Glomerular endothelial cell (primary cell): ENCODE measurements around the gene CFAP410. TPM values are rescaled to one million over a fixed set of nuclear protein-coding genes. Genes with fewer than 3 reads are reported as not detected.
"Not testable (repeated sequence)": the region's sequence is repeated elsewhere in the genome, so short reads cannot be mapped to it uniquely, and the experiment has no call there.

ENCODE experiments used
- DNase-seq: peaks from one replicate; pipeline ENCODE4 v3.0.0-alpha.2; 2011; ENCODE audit warnings: low read depth, low spot score; ENCODE audit errors: extremely low read depth
- total RNA-seq: library from RNA; depleted of rRNA; stranded (reverse); fragments of >200 nt; gene quantifications from 2 replicates; pipeline ENCODE4 v1.2.3, GENCODE V29; 2015

CFAP410 gene
- total RNA-seq, 1 donor from 2014 or later: 14.8 TPM

DNA sequence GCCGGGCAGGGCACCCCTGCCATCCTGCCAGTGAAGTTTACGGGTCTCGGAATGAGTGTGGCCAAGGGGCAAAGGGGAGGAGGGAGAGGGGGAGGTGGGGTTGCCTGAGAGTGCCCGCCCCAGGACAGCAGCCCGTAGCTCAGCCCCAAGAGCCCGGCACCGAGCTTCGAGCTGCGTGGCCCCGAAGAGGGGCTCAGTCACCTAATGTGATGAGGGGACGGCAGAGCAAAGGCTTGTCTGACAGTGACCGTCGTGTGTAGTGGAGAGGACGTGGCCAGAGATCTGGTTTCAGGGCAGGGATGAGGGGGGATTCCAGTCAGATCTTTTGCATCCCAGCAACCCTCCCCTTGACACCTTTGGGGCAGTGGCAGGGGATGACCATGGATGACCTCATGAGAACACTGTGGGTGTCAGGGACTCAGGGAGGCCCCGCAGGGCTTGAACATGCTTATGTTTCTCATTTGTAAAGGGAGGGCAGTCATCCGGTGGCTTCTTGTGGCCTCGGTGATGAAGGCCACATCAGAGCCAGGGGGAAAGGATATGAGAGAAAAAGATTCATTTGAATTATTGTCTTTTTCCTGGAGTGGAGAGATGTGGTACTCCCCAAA is 13.2 kb upstream of the CFAP410 start:
- DNase-seq: no peak

DNA sequence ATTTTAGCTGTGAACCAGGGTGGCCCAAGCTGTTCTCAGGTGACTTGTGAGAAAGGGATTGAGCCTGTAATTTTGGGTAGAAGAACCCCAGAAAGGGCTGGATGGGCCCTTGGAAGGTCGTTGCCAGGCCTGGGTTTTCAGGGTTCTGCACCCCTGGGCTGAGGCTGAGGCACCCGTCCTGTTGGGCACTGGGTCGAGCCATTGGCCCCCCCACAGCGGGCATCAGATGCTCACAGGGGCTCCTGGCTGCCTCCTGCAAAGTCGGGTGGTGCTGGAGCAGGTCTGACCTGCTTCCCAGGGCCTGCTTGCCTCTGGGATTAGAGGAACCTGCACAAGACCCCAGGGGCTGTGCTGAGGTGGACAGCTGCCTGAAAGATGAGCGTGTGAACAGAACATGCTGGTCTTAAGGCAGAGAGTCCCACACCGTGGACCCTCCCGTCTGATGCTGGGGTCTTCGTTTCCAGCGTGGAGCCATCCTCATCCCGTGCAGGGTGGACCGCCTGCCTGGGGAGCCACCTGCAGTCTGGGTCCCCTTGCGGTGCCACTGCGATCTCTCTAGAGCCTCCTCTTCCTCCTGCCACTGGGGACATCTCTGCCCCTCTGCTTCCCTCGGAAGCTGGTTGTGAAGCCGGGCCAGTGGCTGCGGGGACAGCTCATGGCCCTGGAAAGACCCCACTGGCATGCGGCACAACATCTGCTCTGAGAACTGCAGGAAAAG is 12.5 kb upstream of the CFAP410 start:
- DNase-seq: no peak

DNA sequence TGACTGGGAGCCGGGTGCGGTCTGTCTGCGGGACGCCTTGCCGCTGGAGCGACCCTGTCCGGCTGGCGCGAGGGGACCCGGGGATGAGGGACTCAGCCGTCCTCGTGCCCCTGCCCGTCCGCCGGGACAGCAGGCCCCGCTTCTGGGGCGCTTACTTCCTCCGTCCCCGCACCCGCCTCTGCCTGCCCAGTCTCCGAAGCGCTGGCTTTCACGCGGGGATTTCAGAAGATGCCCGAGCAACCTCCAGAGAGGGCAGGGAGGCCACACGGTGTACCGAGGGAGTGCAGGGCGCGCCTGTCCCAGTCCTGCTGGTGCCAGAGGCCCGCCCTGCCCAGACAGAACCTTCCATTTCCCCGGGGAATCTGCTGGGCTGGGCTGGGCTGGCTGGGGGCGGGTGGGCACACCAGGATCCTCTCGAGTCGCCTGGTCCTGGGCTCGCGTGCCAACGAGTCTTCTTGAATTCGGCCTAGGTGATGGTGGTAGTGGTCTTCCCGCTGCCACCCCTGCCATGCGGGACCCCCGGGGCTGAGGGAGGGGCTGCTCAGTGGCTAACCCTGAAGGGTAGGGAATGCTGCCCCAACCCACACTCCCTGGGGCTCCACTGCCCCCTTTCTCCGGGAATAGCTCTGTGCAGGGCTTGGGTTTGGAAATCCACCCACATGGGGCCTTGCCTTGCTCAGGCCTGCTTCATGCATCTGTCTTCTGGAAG is 11.7 kb upstream of the CFAP410 start:
- no peak for DNase-seq

DNA sequence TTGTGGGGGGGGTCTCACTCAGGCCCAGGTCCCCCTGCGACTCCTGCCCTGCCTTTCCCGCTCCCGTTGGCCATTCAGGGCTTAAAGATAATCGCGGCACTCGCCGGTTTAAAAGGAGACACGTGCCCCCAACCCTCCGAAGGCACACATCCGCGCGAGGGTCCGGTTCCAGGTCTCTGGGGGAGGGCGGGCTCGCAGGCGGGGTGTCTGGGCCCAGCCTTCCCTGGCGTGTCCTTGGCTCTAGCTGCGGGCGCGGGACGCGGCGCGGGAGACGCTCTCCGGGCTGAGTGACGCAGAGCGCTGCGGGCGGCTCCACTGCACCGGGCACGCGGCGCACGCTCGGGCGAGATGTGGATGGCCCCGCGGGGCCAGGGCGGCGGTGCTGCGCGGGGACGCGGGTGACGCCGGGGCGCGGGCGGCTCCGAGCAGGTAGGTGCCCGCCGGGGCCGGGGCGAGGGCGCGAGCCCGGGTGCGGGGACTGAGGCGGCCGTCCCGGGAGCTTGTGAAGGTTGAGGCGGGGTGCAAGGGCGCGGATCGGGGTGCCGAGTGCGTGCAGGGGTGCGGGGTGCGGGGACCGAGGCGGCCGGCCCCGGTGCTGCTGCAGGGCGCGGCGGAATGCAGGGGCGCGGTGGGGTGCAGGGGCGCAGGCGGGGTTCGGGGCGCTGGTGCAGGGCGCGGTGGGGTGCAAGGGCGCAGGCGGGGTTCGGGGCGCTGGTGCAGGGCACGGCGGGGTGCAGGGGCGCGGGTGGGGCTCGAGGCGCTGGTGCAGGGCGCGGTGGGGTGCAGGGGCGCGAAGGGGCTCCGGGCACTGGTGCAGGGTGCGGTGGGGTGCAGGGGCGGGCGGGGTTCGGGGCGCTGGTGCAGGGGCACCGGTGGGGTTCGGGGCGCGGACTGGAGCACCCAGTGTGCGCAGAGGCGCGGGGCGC is 10.9 kb upstream of the CFAP410 start:
- DNase-seq: no peak

- DNase-seq: no peak
Observed at GRCh38 chr21:44349416-44349846, 10.2 kb upstream of the CFAP410 start.

DNA sequence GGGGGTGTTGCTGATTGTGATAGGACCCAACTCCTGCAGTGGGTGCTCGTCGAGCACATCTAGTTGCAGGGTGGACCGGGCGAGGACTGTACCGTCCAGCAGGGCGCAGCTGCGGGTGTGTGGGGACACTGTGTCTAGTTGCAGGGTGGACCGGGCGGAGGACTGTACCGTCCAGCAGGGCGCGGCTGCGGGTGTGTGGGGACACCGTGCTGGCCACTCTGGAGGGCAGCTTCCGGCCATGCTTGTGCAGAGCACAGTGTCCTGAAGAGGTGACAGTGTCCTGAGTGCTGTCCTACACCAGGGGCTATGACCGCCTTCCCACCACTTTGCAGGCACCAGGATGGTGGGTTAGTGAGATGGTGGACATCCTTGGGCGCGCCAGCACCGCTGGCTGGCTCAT is 9.7 kb upstream of the CFAP410 start:
- DNase-seq: no peak

DNA sequence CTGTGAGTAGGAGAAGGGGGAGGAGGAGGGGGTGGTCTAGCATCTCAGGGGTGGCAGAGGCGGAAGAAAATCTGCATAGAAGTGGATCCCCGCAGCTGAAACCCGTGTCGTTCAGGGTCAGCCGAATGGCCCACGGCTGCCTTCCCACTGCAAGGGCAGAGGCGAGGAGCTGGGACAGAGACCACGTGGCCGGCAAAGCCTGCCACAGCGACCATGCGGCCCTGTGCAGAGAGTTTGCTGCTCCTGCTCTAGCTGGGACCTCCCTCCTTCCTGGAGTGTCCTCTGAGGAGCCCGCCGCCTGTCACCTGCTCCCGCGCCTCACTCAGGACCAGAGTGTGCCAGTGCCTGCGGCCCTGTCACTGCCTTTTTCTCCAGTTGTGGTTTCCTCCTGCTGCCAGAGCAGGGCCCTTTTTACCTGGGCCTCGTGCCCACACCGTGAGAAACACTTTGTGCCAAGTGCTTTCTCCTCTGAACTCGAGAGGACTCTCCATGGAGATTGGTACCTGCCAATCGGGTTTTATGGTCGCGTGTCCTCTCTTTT is 8.8 kb upstream of the CFAP410 start:
- no peak for DNase-seq

GRCh38 chr21:44345495-44345894 is 6.3 kb upstream of the CFAP410 start:
- no peak for DNase-seq

DNA sequence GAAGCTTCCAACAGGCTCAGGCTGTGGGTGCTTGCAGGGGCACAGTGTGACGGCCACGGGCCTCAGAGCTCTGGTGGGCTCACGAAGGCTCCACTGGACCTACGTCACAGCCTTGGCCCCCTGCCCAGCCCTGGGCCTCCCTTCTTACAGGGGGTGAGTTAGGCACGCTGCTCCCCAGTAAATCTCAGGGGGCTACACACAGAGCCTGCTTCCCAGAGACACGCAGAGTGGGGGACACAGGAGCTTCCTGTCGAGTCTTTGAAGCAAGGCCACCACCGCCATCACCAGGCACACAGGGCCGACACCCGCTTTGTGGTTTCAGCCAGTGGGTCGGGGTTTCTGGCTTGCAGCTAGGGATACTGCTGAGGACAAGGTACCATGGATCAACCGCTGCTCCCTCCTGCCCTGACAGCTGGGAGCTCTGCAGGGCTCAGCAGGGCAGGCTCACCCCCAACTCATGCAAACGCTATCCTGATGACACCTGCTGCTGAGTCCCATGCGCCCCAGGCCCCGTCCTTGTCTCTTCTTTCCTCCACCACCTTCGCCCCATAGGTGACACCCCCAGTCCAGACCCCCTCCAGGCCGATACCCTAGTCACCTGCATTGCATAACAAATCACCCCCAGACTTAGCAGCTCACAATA is 5.5 kb upstream of the CFAP410 start:
- no peak for DNase-seq

GRCh38 chr21:44342981-44343380 is 3.8 kb upstream of the CFAP410 start:
- not testable (repeated sequence) for DNase-seq

DNA sequence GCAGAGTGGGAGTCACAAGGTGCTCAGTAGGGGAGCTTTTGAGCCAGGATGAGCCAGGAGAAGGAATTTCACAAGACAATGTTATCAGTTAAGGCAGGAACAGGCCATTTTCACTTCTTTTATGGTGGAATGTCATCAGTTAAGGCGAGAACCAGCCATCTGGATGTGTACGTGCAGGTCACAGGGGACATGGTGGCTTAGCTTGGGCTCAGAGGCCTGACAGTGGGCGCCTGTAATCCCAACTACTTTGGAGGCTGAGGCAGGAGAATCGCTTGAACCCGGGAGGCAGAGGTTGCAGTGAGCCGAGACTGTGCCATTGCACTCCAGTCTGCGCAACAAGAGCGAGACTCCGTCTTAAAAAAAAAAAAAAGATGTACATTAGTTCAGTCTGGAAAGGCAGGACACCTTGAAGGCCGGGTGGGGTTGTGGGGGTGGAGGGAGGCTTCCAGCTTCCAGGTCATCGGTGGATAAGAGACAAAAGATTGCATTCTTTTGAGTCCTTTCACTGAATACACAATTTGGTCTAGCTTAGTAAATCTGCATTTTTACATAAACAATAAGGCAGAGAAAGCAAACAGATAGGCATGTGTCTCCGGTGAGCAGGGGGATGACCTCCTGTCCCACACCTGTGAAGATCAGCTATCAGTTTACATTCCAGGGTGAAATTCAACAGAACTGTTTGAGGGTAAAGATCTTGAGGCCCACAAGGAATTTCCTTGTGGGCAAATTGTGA is 2.7 kb upstream of the CFAP410 start:
- not testable (repeated sequence) for DNase-seq

- no peak for DNase-seq
Observed at GRCh38 chr21:44337941-44338895, 972 bp downstream of the CFAP410 start.

DNA sequence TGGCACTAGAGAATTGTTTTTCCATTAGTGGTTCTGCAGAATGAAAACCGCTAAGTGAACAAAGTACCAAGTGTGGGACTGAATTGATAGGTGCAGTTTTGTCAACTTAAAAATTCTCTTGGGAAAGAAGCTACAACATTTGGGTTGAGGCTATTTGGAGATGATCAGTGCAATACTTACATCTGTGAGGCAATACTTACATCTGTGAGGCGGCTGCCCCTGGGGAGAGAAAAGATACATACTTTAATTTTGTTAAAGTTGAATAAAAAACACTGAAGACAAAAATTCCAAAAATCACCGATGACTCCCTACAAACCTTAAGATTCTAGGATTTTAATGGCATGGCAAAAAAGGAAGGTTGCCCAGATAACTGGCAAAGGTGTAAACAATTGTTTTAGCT is 1.7 kb downstream of the CFAP410 start:
- DNase-seq: no peak

GRCh38 chr21:44335266-44336059 is 3.7 kb downstream of the CFAP410 start:
- no peak for DNase-seq

DNA sequence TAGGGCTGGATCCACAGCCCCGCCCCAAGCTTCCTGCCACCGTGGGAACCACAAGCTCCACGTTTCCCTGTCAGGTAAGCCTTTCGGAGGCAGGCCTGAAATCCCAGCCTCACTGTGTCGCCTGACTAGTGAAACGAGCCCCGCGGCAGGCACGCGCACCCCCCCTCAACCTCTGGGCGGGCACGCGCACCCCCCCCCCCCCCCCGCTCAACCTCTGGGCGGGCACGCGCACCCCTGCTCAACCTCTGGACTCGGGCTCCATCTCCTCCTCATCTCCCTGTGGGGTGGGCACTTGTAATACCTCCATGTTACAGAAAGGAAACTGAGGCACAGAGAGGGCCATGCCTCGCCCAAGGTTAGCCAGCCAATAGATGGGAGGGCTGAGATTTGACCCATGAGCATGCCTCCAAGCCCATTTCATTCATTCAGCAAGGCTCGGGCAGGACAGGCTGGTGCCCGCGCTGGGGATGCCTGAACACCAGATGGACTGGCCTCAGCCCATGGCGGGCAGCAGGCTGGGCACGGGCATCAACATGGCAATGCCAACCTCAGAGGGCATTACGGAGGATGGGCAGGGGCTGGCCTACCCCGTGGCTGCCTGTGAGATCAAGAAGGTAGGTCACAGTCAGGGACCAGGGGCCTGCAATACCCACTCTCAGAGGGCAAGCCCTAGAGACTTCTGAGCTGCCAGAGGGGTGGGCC is 4.7 kb downstream of the CFAP410 start:
- DNase-seq: no peak

DNA sequence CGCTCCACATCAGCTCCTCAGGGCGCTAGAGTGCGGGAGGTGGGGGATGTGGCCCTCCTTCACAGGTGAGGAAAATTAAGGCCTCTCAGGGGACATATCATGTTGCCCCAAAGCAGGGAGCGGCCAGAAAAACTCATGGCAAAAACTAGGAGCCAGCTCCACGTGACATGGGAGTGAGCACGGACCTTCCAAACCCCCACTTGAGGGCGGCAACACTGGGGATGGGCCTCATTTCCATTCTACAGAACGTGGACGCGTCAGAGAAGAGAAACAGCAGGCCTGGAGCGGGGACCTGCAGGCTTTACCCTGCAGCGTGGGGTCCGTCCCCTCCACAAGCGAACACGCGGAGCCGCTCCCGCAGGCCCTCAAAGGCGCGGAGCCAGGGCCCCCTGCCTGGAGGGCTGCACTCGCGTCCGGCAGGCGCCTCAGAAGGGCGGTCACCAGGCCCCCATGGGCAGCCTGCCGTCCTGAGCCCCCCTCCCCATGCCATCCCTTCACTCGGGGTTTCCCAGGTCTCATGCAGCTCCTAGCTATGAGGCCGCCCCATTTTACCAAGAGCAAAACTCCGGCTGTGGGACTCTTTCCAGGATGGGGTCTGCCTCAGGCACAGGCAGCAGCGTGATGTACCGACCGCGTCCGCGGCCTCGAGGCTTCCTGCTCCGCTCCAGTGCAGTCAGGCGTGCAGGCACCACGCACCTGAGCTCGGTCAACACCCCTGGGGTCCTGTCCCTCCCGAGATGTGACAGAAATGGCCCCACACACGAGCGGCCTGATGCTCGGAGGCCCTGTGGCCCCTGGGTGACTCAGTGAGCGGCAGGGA is 5.5 kb downstream of the CFAP410 start:
- no peak for DNase-seq
